ENCODE data around the gene AMZ1.
"Not testable (repeated sequence)": the region's sequence is repeated elsewhere in the genome, so short reads cannot be mapped to it uniquely, and the experiment has no call there.

AMZ1 gene

GRCh38 chr7:2737771-2738540, 50.0 kb downstream of the AMZ1 start:
- CTCF ChIA-PET = interaction anchor here (1.3 to 1.4 kb wide), 2 partner anchors 9 to 27 kb away, joined by 5 read pairs; no protein-coding TSS in a partner anchor
- no peak overlapping the region for H3K4me3 ChIP-seq (ENCODE audit: low read depth, low read length)
- TF ChIP-seq CTCF (IDR thresholded peaks at IDR 0.05; ENCODE audit: insufficient read depth, low read length, missing control alignments) = no peak
- no peak for DNase-seq (ENCODE audit: low read depth, low spot score)
- POLR2A ChIA-PET = no interaction called here

GRCh38 chr7:2738766-2739549, 51.0 kb downstream of the AMZ1 start:
- DNase-seq (ENCODE audit: low read depth, low spot score) = no peak
- ChIA-PET POLR2A (no interaction called here), CTCF (interaction anchor here (1.0 to 3.0 kb wide), 4 partner anchors 10 to 30 kb away, joined by 3 to 13 read pairs (median 5); no protein-coding TSS in a partner anchor)
- no peak for TF ChIP-seq CTCF (IDR thresholded peaks at IDR 0.05; ENCODE audit: insufficient read depth, low read length, missing control alignments)
- no peak overlapping the region for H3K4me3 ChIP-seq (ENCODE audit: low read depth, low read length)

DNA sequence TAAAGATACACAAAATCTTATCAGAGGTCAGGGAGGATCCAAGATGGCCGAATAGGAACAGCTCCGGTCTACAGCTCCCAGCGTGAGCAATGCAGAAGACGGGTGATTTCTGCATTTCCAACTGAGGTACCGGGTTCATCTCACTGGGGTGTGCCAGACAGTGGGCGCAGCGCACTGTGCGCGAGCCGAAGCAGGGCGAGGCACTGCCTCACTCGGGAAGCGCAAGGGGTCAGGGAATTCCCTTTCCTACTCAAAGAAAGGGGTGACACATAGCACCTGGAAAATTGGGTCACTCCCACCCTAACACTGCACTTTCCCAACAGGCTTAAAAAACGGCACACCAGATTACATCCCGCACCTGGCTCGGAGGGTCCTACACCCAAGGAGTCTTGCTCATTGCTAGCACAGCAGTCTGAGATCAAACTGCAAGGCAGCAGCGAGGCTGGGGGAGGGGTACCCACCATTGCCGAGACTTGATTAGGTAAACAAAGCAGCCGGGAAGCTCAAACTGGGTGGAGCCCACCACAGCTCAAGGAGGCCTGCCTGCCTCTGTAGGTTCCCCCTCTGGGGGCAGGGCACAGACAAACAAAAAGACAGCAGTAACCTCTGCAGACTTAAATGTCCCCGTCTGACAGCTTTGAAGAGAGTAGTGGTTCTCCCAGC, 55.7 kb downstream of the AMZ1 start:
- POLR2A ChIA-PET; DNase-seq (ENCODE audit: low read depth, low spot score); H3K4me3 ChIP-seq (ENCODE audit: low read depth, low read length); CTCF ChIA-PET: not testable (repeated sequence)

DNA sequence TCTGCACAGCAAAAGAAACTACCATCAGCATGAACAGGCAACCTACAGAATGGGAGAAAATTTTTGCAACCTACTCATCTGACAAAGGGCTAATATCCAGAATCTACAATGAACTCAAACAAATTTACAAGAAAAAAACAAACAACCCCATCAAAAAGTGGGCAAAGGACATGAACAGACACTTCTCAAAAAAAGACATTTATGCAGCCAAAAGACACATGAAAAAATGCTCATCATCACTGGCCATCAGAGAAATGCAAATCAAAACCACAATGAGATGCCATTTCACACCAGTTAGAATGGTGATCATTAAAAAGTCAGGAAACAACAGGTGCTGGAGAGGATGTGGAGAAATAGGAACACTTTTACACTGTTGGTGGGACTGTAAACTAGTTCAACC, 60.7 kb downstream of the AMZ1 start:
- H3K4me3 ChIP-seq (ENCODE audit: low read depth, low read length); POLR2A ChIA-PET; DNase-seq (ENCODE audit: low read depth, low spot score); CTCF ChIA-PET: not testable (repeated sequence)

DNA sequence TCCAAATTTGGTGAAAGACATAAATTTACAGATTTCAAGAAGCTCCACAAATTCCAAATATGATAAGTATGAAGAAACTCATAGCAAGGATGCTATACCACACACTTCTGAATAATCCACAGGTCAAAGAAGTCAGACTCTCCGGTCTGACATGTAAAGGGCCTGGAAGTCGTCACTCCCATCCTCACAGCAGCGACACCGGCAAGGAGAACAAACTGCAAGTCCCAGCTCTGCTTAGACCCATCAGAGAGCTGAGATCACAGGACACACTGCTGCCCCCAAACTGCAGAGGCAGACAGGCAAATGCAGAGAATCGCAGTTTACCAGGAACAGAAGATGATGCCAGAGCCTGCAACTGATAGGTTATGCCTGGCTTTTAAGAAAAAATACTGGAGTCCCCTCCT, 62.0 kb downstream of the AMZ1 start:
- TF ChIP-seq CTCF (IDR thresholded peaks at IDR 0.05; ENCODE audit: insufficient read depth, low read length, missing control alignments) = no peak
- DNase-seq (ENCODE audit: low read depth, low spot score) = no peak
- ChIA-PET CTCF (interaction anchor here (1.1 to 1.6 kb wide), 2 partner anchors 29 to 115 kb away, joined by 3 read pairs; no protein-coding TSS in a partner anchor), POLR2A (no interaction called here)
- no peak overlapping the region for H3K4me3 ChIP-seq (ENCODE audit: low read depth, low read length)

DNA sequence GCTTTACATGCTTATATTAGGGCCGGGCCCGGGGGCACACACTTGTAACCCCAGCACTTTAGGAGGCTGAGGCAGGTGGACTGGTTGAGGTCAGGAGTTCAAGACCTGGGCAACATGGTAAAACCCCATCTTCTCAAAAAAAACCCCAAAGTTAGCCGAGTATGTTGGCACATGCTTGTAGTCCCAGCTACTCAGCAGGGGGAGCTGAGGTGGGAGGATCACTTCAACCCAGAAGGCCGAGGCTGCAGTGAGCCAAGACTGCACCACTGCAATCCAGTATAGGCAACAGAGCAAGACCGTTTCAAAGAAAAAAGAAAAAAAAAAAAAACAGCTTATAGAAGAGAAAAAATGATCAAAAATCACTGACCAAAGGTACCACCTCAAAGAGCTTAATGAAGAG, 63.1 kb downstream of the AMZ1 start:
- no peak overlapping the region for H3K4me3 ChIP-seq (ENCODE audit: low read depth, low read length)
- DNase-seq (ENCODE audit: low read depth, low spot score) = no peak
- POLR2A ChIA-PET = no interaction called here
- CTCF ChIA-PET = interaction anchor here (0.8 to 1.6 kb wide), 2 partner anchors 10 to 28 kb away, joined by 3 to 6 read pairs; no protein-coding TSS in a partner anchor
- no peak for TF ChIP-seq CTCF (IDR thresholded peaks at IDR 0.05; ENCODE audit: insufficient read depth, low read length, missing control alignments)

GRCh38 chr7:2753148-2753547, 65.1 kb downstream of the AMZ1 start:
- TF ChIP-seq CTCF (IDR thresholded peaks at IDR 0.05; ENCODE audit: insufficient read depth, low read length, missing control alignments) = no peak
- no peak for DNase-seq (ENCODE audit: low read depth, low spot score)
- no peak overlapping the region for H3K4me3 ChIP-seq (ENCODE audit: low read depth, low read length)
- ChIA-PET CTCF (interaction anchor here (1.2 kb wide), 1 partner anchor 82 kb away, joined by 3 read pairs; no protein-coding TSS in a partner anchor), POLR2A (no interaction called here)
